Cortex of kidney (tissue), 1 donor: Measurements from ENCODE around the gene ACOT12.
"Not testable (repeated sequence)": the region's sequence is repeated elsewhere in the genome, so short reads cannot be mapped to it uniquely, and the experiment has no call there.

Experiments used
- DNase-seq: peaks from one replicate; lab custom pipeline; 2025; lab: John Stamatoyannopoulos, UW

ACOT12 gene

DNA sequence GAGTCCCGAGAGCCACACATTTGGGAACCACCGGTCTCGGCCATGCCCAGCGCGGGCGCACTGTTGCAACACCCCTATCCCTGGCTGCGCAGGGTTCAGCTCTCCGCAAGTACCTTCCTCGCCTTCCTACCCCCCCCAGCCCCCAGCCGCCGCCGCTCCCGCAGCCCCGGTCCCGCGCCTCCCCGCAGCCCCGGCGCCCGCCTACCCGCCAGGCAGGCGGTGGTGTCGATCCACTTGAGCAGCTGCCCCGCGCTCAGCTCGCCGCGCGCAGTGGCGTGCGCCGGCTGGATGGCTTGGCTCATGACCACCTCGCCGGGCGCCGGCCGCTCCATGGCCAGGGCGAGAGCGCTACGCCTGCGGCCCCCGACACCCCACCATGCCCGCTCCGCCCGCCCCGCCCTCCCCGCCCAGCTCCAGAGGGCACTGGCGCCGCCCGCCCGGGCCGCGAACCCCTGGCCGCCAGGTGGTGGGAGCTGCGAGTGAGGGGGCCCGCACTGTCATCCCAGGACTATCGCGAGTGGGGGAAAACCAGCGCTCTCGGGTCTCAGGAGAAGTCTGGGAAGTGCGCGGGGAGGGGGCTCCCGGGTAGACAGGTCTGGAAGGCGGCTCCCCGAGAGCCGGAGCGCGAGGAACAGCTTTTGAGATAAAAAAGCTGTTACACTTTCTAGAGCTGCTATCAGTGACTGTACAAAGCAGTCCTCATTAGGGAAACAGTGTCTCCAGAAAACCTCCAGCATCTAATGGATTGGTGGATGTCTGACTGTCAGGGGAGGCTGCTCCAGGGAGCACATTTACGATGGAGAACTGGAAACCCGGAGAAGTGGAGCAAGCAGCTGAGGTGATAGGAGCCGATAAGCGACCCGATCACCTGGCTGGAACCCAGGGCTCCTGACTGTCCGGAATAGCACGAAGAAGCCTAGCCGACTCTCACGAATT, at the start of gene ACOT12:
Gene ACOT12 (minus strand): TSS at position 352 of the 936 bp plus-strand sequence. CDS start 20 bp downstream, at position 332.
- no peak for DNase-seq

DNA sequence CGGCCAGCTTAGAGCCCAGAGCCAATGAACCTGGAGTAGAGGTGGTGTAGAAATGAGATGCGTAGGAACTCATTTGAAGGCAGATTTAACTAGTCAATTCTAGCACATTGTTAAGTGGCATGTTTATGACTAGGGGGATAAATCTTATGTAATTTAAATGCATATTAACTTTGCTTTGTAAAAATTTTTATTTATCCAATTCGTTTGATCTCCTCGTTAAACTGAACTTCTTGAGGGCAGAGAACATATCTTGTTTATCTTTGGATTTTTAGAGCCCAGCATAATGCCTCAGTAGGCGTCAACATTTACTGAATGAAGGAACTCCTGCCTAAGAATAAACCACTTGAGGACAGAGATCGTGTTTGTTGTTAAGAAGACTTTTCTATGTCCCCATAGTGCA, 41.1 kb upstream of the ACOT12 start:
- no peak for DNase-seq

DNA sequence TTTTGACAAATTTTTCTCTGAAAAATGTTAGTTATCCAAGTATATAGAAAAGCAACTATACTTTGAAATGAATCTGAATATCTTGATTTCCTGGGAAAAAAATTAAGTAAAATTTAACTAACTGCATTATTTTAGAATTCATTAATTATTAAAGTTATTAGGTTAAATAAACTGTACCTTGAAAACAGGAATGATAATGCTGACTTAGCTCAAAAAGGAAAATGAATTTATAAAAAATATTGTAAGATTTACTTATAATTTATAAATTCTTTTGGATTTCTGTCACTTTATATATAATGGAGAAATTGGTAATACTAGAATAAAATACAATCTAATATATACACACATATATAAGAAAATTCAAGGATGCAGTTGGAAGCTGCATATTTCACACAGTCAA, 36.1 kb upstream of the ACOT12 start:
- DNase-seq = no peak

GRCh38 chr5:81429363-81429762, 35.4 kb upstream of the ACOT12 start:
- DNase-seq = no peak

GRCh38 chr5:81428861-81429260, 34.9 kb upstream of the ACOT12 start:
- DNase-seq = no peak

DNA sequence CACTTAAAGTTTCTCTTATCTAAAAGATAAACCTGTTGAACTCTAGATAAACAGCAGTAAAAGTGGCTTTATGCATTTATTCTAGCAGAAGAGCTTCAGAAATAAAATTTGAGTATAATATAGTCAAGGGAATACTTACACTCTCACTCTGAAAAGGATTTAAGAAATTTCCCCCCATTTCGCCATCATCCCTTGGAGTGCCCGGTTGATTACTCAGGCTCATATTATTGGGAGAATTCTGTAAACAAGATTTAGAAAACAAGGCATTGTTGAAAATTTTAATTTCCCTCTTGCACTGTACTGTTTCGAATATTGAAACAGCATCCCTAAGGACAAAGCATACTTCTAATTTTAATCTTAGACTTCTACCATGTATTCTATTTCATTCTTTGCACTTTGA, 34.5 kb upstream of the ACOT12 start:
- DNase-seq = no peak

- DNase-seq = no peak
Measured at GRCh38 chr5:81427566-81427965, 33.6 kb upstream of the ACOT12 start.

- DNase-seq = no peak
Measured at GRCh38 chr5:81426359-81427030, 32.6 kb upstream of the ACOT12 start.

DNA sequence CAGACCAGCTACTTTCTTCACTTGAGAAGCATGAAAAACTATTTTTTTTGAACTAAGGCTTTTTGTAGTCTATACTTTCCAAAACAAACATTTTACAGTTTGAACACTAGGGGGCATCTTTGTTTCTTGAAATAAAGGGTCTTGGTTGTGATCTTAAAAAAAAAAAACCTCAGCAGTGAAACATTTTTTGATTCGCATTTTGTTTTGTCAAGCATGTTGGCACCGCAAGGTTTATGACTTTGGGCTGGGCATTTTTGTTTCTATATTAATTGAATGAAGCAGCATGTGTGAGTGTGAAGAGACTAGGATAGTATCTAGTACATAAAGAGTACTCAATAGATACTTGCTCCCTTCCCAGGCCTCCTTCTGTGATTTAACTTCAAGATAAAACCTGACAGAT, 31.6 kb upstream of the ACOT12 start:
- DNase-seq = no peak

- no peak for DNase-seq
Measured at GRCh38 chr5:81424728-81425127, 30.8 kb upstream of the ACOT12 start.

DNA sequence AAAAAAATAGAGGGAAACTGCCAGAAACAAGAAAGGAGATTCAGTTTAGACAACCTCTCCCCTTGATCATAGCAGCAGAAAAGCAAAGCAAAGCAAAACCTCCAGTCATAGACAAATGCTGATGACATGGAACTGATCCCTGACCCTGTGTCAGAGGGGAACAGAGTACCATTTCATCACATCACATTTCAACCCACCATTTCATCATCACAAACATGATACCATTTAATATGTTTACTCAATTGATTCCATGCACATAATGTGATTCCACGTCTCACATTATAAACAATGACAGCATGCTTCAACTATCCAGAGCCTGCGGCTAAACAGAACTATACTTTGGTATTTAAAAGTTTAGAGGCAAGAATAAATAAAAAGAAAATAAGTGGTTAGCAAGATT, 28.7 kb upstream of the ACOT12 start:
- no peak for DNase-seq

- no peak for DNase-seq
Measured at GRCh38 chr5:81420039-81420667, 26.2 kb upstream of the ACOT12 start.

GRCh38 chr5:81418606-81419005, 24.7 kb upstream of the ACOT12 start:
- DNase-seq = no peak

GRCh38 chr5:81417052-81417451, 23.1 kb upstream of the ACOT12 start:
- no peak for DNase-seq

DNA sequence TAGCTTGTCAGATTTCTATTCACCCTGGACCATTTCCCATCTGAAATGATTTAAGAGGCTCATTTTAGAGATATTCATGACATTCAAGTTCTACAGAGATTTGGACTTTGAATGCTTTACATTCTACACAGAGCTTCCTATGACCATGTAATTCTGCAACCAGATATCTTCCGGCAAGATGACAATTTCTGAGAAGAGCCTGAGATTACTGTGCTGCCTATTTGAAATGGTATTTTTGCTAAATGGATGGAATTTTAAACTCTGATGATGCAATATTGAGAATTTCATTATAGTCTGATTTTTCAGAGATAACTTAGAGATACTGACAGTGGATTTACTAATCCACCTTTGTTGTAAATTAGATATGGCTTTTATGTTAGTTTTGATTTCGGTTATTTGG, 16.0 kb upstream of the ACOT12 start:
- DNase-seq = no peak

DNA sequence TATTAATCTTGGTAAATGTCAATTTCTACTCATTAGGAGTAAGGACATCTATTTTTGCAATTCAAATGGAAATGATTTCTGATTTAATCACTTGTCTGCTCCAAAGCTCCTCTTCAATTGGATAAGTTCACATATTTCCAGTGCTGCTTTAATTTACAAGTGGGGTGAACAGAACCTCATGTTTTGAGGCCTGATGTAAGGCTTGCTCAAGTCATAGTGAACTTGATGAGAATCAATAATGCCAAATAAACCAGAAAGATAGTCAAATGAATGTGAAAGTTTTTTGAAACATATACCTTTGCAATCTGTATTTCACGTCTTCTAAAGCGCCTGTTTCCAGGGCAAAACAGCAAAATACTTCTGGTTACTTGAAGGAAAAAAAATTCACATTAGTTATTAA, 15.4 kb upstream of the ACOT12 start:
- no peak for DNase-seq

- DNase-seq = no peak
Measured at GRCh38 chr5:81408496-81408895, 14.6 kb upstream of the ACOT12 start.

DNA sequence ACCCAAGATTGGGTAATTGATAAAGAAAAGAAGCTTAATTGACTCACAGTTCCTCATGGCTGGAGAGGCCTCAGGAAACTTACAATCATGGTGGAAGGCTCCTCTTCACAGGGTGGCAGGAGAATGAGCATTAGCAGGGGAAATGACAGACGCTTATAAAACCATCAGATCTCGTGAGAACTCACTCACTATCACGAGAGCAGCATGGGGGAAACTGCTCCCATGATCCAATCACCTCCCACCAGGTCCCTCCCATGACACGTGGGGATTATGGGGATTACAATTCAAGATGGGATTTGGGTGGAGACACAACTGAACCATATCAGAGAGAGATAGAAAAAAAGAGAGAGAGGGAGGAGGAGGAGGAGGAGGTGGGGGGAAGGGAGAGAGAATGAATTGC, 13.9 kb upstream of the ACOT12 start:
- not testable (repeated sequence) for DNase-seq

GRCh38 chr5:81405126-81405891, 11.4 kb upstream of the ACOT12 start:
- DNase-seq = no peak

GRCh38 chr5:81402192-81402930, 8.4 kb upstream of the ACOT12 start:
- no peak for DNase-seq

DNA sequence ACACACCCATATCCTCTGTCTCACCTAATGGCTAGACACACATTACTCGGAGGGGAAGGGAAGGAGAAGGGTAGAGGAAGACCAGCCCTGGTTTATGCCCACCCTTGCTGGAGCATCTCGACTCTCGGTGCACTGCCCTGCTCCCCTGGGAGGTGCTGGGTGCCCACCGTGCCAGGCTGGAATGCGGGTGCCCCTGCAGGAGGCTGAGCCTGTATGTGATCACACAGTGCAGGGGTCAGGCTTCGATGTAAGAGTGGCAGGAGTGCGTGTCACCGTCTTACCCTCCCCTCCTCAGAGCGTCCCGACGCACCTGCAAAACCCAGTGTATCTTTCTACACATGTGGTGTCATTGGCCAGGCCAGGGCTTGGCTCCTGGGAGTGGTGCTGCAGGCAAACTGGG, 7.3 kb upstream of the ACOT12 start:
- DNase-seq = no peak
